GM18505 (cell line): ENCODE results near the gene METTL17.

Experiments used
- ATAC-seq: cut with Tn5 transposase; IDR thresholded peaks from one replicate; pipeline ENCODE4 v1.9.1; 2021; ENCODE audit not compliant: unreplicated experiment
- POLR2A ChIP-seq: IDR thresholded peaks from 4 replicates; pipeline ENCODE4 v1.6.1; 2011; ENCODE audit warnings: borderline replicate concordance; ENCODE audit not compliant: insufficient read depth, insufficient read length; ENCODE audit errors: extremely low read depth

Gene METTL17

DNA sequence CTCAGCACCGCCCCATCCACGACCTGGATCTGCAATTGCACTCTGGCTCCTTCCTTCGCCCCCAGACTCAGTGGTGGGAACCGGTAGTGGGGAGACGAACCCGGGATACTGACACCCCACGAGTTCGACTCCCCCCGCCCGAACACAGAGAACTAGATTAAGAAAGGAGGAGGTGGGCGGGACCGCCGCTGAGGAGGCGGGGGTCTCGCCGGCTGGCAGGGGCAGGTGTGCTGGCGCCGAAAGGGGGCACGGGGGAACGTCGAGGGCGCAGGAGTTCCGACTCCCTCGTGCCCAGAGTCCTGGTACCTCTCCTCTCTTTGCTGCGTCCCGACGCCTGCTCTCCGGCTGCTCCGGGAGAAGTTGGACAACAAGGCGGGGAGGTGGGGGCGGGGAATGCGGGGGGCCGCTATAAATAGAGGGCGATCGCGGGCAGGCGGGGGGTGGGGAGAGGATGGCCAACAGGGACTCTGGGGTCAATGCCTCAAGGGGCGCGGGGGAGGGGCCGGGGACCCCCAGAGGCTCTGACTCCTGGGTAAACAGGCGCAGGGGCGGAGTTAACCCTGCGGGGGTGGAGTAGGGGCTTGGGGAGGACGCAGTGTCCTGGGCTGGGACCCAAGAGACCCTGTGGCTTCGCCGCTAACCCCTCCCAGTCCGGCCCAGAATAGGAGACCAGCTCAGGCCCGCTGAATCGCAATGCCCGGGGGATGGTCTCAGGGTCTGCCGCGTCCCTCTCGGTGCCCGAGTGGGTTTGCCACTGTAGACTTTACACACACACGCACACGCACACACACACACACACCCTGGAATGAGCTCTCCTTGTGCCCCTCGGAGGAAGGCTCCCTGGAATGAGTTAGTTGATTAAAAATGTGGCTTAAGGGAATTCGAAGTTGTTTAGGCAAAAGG is 35.8 kb downstream of the METTL17 start:
- ATAC-seq = no peak
- no peak for TF ChIP-seq POLR2A

DNA sequence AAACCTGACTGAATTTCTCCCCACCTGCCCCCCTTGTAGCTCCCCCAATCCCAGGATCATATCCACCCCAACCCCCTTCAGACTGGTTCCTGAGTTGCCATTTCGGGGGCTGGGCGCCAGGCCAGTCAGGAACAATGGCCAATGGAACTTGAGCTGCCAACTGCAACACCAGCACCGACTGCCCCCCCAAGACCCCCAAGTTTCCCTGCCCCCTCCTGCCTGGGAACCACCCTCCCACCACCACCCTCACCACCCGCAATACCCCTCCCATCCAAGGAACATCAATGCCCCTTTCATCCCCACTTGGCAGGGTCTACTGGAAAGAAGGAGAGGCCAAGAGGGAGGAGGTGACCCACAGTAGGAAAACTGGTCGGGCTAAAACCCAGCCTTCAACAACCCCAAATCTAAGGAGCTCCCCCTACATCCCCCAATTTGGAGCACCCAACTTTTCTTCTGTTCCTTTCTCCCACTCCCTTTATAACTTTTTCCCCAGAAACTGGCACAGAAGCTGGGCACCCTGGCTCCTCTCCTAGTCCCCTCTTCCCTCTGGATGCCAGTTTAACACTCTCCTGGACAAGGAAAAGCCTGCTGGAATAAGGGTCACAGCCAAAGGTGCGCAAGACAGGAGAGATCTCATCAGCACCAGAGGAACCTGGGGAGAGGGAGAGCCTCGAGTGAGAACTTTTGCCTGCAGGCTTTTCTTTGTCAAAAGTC is 36.7 kb downstream of the METTL17 start:
- TF ChIP-seq POLR2A = no peak
- ATAC-seq = no peak

DNA sequence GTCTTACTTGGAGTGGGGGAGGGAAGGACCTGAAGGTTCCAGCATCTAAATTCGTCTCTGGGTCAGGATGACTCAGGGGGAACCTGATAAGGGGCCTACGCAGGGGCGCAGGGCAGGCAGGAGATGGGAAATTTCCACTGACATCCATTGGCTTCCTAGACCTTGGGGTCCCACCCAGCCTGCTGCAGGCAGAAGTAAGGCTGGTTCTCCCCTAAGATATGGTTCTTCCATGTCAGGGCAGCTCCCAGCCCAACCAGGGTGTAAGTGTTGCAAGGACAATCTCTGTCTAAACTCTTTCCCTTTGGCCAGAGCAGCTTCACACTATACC is 37.2 kb downstream of the METTL17 start:
- ATAC-seq = no peak
- no peak for TF ChIP-seq POLR2A

DNA sequence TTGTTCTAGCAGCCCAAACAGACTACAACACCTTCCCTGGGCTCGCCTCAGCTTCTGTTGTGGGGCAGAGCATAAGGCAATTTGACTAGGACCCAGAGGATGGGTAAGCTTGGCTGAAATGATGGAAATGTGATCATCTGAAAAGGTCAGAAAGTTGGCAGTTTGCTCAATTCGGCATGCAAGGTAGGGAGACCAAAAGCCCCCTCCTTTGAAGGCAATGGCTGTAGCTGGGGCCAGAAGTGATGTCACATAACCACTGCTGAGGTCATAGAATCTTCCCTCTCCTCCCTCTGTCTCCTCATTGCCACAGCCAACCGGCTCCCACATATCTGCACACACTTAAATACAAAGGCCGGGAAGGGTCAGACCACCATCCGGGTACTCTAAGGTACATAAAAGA is 40.1 kb downstream of the METTL17 start, which contains the start of gene TPPP2:
Gene TPPP2 (plus strand): TSS at position 301 of the 400 bp plus-strand sequence. CDS start 365 bp downstream, outside the sequence.
- TF ChIP-seq POLR2A = no peak
- no peak for ATAC-seq

DNA sequence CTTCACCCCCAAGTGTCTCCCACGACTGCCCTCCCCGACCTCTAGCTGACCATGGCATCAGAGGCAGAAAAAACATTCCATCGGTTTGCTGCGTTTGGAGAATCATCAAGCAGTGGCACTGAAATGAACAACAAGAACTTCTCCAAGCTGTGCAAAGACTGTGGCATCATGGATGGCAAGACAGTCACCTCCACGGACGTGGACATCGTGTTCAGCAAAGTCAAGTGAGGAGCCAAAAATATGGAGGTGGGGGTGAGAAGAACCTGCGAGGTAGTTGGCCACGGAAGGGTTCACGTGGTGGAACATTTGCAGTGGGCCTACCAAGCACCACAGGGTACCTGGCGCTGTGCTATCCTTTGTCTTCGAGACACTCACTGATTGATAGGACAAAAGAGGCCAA is 40.8 kb downstream of the METTL17 start:
- ATAC-seq = no peak
- TF ChIP-seq POLR2A = no peak

DNA sequence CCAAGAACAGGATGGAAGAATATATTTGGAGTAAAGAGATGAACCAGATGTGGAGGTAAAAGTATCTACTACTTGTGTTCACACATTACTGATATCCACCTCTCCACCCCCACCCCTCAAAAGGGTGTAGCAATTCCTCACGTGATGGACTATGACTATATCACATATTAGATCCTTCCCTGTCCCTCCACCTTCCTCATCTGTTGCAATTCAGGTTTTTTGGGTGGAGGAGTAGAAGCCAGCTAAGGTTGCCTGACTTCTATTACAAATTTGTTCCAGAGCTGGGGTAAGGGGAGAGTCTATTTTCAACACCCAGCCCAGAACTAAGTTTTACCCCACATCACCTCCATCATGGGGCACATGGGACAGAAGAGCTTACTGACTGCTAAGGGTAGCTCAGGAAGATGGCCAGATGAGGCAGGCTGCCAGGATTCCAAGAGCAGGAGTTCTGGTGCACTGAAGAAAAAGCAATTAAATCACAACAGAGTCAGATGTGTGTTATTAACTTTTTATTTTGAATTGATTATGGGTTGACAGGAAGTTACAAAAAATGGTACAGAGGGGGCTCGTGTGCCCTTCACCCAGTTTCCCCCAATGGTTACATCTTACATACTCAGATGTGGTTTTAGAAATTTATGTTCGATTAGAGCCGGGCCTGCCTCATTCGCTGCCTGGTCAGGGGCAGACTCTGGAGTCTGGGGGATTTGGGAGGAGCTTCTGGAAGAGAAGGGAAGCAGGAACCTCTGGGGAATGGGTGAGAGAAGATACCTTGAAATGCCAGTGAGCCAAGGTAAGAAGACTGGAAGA is 42.7 kb downstream of the METTL17 start:
- no peak for ATAC-seq
- no peak for TF ChIP-seq POLR2A

DNA sequence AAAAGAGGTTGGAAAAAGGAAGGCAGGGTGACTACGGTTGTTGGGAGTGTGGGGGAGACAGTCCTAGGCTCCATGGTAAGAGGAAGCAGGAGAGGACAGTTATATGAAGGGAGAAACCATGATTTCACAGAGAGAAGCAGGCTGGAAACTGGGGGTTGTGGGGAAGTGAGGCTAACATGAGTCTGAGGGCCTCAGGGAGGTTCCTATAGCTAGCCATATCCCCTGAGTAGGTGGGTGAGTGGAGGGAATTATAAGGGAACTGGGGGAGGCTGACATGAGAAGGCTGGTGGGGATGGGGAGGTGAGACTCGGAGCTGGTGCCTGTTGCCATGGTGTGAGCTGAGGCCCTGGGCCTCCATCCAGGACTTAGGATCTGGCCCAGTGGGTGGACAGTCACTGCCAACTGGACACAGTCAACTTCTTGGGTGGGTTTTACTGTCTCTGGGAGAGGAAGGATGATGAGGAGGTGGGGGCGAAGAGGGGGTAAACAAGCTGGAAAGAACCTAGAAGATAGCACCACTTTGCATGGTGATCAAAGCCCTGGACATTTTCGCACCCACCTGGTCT is 43.4 kb downstream of the METTL17 start:
- TF ChIP-seq POLR2A = no peak
- ATAC-seq = no peak

DNA sequence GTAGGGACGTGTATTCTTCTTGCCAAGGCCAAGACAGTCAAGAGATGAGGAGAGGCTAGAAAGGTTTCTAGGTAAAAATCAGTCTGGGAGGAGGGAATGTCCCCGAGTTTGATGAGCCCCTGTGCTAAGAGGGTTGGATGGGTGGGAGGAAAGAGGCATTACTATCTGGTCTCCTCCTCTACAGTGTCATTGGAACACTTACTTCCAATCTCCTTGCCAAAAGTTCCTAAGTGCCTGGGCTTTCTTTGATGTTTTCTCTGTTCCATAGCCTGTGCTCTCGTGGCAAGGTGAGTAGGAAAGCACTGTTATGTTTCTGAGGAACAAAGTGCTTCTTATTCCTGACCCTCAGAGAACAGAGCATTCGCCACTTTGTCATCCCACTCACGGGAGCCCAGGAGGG is 44.9 kb downstream of the METTL17 start, which contains the start of gene RNASE13:
Gene RNASE13 (minus strand): TSS at position 101 of the 400 bp plus-strand sequence. CDS start 519 bp downstream, outside the sequence.
- TF ChIP-seq POLR2A = no peak

DNA sequence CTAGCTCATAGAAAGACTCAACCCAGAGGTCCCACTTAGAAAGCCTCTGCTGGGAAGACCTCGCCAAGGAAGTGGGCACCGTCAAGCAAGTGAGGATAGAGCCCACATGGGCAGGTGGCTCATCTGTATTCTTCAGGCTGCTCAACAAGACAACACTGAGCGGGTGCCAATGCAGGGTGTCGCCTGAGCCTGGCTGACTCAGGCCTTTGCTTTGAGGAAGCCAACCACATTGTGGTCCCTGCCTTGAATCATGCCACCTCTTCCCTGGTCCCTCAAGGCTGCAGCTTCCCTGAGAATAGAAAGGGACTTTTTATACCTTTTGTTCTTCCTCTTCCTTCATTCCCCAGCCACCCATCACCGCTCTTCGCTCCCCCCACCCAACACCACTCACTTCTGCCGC is 47.0 kb downstream of the METTL17 start:
- TF ChIP-seq POLR2A = no peak
- no peak for ATAC-seq

More for the DNA sequence above, 44.9 kb downstream of the METTL17 start, which contains the start of gene RNASE13:
- no peak for ATAC-seq

DNA sequence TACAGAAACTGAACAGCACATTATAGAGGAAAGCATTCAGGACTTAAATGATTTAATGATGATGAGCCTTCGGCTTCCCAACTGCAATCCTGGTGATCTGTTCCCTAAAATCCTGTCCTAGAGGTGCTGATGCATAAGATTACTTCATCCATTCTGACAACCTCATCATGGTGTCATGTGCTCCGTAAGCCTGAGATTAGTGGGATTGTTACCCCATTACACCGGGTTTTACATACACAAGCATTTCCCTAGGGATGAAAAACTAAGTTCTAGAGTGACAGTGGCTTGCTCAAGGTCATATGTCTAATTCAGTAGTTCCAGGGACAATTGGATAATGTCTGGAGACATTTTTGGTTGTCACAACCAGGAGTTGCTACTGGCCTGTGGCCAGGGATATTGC is 47.4 kb downstream of the METTL17 start:
- TF ChIP-seq POLR2A = no peak
- ATAC-seq = no peak

DNA sequence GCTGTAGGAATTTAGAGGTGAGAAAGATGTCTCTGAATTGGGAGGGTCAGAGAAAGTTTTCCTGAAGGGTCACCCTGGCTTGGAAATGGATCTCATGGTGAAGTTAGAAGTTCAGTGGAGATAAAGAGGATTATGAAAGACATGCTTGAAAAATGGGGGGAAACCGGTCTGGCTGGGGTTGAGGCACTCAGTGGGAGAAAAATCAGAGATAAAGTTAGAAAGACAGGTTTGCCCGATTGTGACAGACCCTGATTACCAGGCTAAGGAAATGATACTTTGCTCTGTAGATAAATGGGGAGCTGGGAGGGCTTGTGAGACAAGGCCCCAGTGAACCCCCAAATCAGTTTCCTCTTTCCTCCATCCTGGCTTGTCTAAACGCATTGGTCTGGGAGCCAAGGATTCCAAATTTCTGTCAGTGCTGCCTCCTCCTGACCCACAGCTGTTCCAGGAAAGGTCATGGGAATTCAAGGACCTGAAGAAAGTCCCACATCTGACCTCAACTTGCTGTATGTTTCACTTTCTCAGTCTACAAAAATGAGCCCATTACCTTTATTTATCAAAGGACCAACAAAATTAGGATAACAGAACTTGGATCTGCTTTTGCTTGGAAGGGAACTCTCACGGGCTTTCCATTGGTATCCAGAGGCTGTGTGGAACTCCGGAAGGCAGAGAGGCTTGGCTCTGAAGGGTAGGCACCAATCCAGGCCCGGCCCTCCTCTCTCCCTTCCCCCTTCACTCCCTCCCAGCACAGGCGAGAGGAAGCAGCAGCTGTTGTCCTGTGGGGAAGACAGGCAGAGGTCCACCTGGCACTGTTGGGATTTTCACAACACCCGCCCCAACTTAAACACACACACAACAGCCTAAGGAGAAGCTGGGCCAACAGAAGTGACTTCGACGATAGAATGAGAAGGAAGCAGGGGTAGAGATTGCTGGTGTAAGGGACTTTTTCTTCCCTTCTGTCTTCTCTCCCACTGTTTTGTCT is 49.0 kb downstream of the METTL17 start:
- ATAC-seq = no peak
- TF ChIP-seq POLR2A = no peak
